ENCODE results near the gene SHC4.

DNA sequence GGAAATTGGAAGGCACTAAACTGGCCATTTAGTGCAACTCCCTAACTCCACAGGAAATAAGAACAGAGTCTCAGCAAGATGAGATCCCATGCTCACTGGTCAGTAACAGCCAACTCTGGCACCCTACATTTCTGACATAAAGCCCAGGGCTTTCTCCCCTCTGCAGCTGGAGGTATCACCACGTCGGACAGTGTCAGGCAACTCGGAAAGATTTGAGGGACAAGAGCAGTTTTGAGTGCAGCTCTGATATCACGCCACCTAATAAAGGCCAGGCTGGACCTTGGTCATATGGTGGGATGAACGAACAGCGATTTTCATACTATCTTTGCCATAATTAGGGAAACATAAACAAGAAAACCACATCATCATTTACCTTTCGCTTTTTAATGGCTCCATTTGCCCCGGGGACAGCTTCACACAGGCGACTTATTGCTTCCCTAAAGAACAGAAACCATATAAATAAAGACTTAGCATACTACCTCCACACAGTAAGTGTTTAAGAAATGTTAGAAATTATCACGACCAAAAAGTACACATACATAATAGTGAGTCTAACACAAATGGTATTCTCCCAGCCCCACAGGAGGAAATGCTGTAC is 73.2 kb downstream of the SHC4 start:
- TF ChIP-seq, protein P1, sequence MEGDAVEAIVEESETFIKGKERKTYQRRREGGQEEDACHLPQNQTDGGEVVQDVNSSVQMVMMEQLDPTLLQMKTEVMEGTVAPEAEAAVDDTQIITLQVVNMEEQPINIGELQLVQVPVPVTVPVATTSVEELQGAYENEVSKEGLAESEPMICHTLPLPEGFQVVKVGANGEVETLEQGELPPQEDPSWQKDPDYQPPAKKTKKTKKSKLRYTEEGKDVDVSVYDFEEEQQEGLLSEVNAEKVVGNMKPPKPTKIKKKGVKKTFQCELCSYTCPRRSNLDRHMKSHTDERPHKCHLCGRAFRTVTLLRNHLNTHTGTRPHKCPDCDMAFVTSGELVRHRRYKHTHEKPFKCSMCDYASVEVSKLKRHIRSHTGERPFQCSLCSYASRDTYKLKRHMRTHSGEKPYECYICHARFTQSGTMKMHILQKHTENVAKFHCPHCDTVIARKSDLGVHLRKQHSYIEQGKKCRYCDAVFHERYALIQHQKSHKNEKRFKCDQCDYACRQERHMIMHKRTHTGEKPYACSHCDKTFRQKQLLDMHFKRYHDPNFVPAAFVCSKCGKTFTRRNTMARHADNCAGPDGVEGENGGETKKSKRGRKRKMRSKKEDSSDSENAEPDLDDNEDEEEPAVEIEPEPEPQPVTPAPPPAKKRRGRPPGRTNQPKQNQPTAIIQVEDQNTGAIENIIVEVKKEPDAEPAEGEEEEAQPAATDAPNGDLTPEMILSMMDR (conservative IDR thresholded peaks at IDR 0.05 in 1 of 2, IDR thresholded peaks at IDR 0.05 in 1 of 2; ENCODE audit: extremely low read depth in 1 of 2, insufficient read depth in 1 of 2, low read depth in 1 of 2, low read length in 2 of 2), result no peak
- TF ChIP-seq EZH2 (IDR thresholded peaks at IDR 0.05; ENCODE audit: borderline replicate concordance, low read length), result no peak
